Measurements from ENCODE around the gene BCAS1. TPM values are rescaled to one million over a fixed set of nuclear protein-coding genes. Genes with fewer than 3 reads are reported as not detected.

BCAS1 gene
- total RNA-seq, 1 donor from 2014 or later = 67.2 TPM

DNA sequence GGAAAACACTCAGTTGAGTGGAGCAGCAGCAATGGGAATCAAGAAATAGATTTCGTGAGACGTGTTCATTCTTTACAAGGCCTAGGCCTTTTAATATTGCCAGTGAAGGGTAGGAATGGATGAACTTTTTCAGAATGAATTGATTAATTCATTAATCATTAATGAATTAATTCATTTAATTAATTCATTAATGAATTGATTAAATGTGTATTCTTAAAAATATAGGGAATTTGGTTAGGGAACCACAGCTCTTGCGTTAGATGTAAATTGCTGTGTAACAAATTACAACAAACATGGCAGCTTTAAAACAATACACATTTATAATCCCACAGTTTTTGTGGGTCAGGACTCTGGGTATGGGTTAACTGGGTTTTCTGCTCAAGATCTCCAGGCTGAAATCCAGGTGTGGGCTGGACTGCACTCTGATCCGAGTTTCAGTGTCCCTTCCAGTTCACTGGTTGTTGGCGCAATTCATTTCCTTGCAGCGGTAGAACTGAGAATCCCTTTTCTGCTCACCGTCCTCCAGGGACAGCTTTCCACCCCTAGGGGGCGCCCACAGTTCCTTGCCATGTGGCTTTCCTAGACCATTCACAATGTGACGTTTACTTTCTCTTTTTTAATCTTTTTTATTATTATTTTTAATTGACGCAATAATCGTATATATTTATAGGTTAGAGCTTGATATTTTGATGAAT is 32.8 kb upstream of the BCAS1 start:
- peak; percentile 59 for DNase-seq (ENCODE audit: low spot score)

DNA sequence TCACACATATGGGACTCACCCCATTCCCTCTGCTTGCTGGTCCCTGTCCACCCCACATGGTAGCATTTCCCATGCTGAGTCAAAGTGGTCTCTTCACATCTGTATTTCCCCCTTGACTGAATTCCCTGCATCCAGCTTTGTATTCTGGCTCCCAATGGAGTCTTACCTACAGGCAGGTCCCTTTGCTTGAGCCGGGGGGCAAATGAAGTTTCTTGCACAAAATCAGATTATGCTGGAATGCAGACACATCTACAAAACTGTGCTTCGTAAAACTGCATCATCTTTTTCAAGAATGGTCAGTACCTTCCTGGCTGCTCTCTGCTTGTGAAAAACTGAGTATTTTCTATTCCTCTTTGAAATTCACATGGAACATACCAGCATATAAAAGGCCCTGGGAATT is 32.1 kb upstream of the BCAS1 start:
- DNase-seq (ENCODE audit: low spot score) = no peak

DNA sequence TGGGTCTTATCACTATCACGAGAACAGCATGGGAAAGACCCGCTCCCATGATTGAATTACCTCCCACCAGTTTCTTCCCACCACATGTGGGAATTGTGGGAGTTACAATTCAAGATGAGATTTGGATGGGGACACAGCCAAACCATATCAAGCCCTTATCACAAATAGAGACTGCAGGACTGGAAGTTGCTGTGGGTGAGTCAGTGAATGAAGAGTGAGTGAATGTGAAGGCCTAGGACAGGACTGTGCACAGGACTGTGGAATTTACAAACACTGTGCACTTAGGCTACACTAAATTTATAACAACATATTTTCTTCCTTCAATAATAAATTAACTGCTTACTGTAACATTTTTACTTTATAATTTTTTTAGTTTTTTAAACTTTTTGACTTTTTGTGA is 30.2 kb upstream of the BCAS1 start:
- no peak for DNase-seq (ENCODE audit: low spot score)

DNA sequence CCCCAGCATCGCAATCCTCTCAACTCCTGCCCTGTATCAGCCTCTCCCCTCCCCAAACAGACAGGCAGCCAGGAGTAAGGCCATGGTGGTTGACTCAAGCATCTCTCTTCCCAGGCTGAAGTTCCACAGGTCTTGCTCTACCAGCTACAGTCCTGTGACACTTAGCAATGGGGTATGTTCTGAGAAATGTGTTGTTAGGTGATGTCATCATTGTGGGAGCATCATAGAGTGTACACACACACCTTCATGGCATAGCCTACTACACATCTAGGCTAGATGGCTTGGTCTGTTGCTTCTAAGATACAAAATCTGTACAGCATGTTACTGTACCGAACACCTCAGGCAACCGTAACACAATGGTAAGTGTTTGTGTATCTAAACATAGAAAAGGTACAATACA is 29.5 kb upstream of the BCAS1 start:
- DNase-seq (ENCODE audit: low spot score) = no peak

DNA sequence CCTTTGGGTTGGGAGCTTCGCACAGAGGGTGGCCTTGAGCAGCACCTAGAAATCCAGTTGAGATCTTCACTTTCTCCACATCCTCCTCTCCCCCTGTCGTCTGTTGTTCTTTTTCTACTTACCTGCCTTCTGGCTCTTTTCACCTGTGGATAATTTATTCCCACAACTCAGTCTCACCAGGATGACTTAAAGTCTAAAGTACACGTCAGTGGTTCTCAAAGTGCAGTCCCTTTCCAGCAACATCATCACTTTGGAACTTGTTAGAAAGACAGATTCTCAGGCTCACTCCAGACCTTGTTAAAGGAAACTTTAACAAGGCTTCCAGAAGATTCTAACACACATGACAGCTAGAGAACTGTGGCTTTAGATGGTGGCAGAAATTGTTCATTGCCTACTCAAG is 27.7 kb upstream of the BCAS1 start:
- no peak for DNase-seq (ENCODE audit: low spot score)

DNA sequence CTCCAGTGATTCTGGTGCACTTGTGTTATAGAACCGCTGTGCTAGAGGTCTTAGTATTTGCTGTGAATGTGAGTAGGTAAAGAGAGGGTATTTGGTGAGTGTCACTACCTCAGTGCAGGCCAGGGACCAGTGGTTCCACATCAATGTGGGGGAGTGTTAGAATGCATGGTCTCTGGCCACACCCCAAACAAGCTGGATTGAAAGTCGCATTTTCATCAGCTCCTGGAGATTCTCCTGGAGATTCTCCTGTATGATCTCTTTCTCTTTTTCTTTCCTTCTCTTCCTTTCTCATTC is 26.8 kb upstream of the BCAS1 start:
- DNase-seq (ENCODE audit: low spot score) = no peak

DNA sequence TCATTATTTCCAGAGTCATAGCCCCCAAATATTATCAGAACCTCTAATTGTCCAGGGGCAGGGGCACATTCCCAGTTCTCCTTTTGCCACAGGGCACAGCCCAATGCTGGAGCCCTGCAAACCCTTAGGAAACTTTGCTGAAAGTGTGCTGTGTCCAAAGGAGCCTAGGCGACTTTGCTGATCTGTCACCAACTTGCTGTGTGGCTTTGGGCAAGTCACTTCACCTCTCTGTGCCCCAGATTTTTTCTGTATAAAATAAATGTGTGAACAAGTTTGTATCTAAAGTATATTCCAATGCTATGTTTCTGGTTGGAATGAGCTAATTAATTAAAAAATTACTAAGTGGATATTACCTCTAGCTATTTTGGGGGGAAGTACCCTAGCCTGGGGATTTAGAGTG is 25.4 kb upstream of the BCAS1 start:
- no peak for DNase-seq (ENCODE audit: low spot score)

DNA sequence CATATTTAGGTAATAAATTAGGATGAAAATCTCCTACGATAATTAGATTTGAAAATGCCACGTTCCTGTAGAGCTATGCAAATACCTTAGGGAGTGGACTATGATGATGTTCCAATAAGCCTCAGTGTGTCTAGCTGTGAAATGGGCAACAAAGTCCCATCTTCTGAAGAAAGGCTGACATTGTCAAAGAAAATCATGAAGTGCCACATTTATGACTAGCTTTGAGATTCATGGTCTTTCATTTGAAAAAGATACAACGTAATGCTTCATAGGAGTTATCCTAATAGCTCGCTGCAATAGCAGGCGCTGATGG is 23.8 kb upstream of the BCAS1 start:
- DNase-seq (ENCODE audit: low spot score) = no peak

DNA sequence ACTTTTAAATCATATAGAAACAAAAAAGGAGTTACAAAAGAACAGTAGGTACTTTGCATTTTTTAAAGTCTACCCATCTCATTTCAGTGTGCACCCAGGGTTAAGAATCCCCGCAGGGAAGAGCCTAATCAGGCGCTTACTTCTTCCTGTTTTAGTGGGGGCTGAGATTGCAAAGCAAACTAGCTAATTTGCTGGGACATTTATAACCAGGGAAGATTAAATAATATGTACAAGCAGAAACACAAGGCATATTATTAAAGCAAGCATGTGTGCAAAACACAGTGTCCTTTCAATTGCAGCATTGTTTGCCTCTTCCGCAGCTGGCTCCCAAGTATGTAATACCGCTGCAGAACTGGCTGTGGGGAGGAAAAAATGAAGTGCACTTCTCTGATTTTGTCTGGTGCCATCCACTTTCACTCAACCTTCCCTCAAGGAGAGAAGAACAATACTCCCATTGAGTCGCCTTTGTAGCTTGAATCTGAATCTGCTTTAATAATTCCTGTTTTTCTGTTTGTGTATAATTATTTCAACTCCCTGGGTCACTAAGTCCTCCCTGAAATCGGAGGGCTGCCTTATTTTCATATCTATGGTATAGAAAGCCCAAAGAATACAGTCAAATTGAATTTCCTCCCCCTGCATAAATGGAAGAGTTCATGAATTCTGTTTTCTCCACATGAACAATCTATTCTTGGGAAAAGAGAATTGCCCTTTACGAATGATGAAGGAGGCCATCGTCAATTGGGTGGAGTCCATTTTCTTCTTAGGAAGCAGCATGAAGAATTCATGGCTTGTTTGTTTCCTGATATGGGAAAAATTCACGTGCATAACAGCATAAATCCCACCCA is 23.3 kb upstream of the BCAS1 start:
- no peak for DNase-seq (ENCODE audit: low spot score)

DNA sequence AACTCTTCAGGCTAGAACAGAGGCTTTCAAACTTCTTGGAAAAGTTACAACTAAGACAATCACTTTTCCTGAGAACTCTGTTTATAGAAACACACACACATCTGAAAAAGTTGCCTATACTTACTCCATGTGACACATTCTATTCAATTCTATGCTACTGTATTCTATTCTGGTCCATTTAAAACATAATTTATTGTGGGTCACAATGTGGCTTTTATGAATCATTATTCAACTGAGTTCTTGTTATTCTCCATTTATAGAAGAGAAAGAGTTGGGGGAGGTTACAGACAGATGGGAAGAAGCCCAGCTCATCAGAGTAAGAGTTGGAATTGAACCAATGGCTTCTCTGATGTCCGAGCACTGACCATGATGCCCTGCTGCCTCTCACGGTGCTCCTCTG is 21.6 kb upstream of the BCAS1 start:
- no peak for DNase-seq (ENCODE audit: low spot score)

DNA sequence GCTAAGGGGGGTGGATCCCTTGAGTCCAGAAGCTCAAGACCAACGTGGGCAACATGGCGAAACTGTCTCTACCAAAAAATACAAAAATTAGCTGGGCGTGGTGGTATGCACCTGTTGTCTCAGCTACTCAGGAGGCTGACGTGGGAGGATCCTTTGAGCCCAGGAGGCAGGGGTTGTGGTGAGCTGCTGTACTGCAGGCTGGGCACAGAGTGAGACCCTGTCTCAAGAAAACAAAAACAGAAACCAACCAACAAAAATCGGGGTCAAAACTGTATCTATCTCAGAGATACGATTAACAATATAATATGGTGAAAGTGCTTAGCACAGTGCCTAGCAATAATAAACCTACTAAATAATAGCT is 20.7 kb upstream of the BCAS1 start:
- no peak for DNase-seq (ENCODE audit: low spot score)

DNA sequence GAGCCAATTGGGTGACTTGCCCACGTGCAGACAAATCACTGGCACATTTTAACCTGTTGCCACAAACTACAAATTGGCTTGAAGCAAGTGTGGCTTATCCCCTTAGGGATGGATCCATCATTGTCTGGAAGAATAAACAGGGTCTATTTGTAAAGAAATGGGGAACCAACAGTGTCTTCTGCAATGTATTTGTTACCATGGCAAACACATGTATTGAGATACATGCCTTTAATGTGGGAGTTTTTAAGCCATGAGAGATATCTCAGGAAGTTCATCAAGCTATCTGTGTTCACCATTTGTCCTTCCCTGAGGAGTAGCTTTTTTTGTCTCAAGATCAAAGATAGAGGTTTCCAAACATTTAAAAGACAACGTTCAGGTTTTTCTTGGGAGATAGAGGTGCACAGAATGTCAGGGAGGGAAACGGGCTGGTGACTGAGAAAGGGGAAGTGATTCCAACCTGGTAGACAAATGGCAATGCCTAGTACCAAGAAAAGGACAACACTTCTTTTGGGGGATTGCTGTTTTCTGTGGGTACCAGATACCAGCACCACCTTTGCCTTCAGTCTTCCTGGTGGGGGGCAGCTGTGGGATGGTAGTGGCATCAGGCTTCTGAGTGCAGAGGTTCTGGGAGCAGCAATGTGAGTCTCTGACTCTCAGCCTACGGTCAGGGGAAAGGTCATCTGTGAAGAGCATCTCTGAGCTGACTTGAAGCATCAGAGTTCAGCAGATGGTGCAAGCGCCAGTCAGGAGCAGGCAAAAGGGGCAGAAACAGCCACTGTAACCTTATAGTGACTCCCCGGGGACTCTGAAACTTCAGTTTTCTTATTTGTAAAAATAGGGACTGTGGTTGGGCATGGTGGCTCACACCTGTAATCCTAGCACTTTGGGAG is 20.1 kb upstream of the BCAS1 start:
- no peak for DNase-seq (ENCODE audit: low spot score)

DNA sequence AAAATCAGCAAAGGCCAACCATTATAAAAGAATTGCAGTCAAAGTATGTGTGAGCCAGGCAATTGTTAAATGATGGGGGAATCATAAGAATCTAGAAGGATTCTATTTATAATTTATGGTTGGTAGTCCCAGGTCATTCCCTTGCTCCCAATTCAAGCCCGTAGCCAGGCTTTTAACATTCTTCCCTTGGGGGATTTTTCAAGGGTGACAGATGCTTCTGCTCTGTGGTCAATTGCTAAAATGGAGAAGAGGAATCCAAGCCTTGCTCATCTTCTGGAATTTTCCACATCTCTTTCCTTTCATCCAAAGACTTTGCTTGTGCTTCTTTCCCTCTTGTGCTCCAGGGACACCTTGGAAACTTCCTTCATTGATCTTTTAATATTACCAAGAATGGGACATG is 18.0 kb upstream of the BCAS1 start:
- DNase-seq (ENCODE audit: low spot score) = no peak

DNA sequence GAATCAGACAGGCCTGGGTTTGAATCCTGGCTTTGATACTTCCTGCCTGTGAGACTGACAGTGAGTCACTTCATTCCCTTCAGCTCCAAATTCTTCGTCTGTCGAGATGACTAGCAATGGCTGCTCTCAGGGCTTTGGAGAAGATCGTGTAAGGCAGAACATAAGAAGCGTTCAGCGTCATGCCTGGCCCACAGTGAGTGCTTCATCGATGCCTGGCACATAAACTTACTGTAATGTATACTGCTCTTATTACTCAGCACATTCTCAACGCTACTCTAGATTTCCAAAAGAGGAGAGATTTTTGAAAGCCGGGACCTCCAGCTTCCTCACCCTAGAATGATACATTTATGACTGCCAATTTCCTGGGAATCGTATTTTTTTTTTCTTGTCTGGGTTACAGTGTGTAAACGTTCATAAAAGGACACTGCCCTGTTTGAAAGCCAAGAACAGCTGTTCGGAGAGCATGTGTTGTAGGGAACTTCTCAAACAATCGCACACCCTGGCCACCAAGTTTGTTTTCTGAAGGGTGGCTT is 16.2 kb upstream of the BCAS1 start:
- no peak for DNase-seq (ENCODE audit: low spot score)

DNA sequence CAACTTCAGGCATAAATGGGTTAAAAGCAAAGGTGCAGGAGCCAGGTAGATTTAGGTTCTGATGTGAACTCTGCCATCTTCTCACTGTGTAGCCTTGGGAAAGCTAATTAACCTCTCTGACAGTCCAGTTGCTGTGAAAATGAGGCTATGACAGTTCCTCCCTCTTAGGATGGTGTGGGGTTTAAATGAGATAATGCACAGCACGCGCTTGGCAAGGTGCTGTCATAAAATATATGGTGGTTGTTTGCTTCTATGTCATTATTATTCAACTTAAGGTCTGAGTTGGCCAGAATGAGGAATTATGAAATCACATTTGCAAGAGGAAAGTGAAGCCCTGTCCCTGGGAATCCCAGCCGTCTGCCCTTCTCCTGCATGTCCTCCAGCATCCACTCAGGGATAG is 15.5 kb upstream of the BCAS1 start:
- DNase-seq (ENCODE audit: low spot score) = no peak

DNA sequence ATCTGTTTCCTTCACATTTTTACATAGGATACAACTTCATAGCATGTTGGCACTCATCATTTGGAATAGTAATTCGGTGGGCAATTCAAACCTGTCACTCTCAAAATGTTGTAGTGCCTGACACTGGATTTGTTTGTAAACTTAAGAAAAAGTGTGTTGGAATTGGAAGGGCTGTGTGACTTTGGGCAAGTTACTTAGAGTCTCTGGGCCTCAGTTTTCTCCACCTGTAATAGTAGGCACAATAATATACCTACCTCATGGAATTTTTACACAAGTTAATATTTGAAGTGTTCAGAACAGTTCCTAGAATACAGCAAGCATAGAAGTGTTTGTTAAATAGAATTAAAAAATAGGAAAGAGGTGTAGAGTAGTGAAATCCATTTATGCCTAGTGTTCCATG is 15.0 kb upstream of the BCAS1 start:
- no peak for DNase-seq (ENCODE audit: low spot score)

DNA sequence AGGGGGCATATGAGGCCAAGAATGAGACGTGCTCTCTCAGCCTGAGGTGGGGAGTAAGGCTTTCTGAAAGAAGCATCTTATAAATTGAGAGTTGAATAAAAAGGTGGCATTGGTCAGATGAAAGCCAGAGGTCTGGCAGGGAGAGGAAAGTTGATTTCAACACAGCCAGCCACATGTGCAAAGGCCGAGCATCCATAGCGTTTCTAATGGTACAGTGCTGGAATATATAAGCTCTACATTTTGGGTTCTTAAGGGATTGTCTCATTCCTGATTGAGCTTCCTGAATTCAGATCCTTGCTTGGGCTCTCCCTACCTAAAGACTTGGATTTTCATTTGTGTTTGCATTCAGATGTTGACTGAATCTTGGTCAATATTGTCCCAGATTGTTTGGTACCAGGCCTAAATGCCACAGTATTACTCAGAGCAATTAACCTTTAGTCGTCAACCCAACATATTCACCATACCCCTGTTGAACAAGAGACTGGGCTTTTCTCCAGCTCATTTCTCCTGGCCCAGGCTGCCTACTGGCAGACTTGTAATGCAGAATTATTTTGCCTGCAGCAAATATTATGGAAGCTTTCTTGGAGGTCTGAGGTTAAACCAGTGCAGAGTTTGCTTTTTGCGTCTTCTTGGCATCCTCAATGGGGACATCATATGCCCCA is 14.5 kb upstream of the BCAS1 start:
- no peak for DNase-seq (ENCODE audit: low spot score)

DNA sequence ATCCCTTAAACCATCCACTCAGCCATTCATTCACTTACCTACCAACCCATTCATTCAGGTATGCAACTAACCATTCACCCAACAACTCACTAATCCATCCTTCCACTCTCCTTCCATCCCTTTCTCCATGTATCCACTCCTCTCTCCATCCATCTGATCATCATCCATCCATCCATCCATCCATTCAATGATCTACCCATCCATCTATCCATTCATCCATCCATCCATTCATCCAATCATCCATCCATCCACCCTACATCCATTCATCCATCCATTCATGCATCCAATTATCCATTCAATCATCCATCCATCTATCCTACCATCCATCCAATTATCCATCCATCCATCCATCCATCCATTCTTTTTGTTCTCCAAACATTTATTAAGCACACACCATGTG is 13.8 kb upstream of the BCAS1 start:
- DNase-seq (ENCODE audit: low spot score) = no peak

DNA sequence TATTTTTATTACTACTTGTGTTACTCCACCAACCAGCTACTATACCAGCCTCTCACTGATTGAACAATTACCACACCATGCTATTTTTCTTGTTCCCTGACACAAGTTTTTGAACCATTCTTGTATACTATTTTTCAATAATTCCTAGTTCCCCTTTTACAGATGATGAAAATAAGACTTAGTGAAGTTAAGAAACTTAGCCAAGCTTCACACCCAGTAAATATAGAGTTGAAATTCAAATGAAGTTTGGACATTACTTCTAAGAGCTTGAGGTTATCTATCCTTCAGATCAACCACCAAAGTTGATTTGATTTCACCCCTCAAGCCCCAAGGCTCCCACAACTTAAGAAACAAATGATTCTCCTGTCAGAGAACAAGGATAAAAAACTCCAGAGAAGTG is 13.1 kb upstream of the BCAS1 start:
- DNase-seq (ENCODE audit: low spot score) = no peak

DNA sequence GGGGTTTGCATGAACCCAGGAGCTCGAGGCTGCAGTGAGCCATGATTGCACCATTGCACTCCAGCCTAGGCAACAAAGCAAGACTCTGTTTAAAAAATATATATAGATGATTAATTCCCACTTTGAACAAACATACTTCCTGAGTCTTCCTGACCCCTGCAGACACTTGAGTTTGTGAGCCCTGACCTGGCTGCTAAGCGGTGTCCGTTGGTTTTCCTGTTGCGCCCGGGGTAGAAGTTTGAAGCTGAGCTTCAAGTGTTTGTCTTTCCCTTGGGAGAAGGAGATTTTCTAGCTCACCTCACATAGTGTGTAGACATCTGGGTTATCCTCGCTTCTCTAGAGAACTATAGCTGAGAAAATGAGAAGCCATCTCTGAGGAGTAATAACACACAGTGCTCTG is 11.7 kb upstream of the BCAS1 start:
- no peak for DNase-seq (ENCODE audit: low spot score)

DNA sequence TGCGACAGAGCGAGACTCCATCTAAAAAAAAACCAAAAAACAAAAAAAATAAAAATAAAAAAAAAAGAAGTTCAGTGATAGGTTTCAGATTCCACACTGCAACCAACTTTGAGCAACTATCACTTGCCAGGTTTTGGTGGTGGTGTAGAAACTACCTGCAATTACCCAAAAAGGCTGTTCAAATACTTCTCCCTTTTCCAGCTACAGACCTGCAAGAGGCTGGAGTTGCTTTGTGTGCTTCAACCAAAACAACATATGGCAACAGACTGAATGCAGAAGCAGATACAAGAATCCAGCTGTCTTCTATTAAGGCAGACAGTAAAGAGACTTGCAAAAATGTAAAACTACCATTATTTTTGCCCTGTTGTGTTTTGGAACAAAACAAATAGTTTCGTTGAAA is 9.3 kb upstream of the BCAS1 start:
- no peak for DNase-seq (ENCODE audit: low spot score)

DNA sequence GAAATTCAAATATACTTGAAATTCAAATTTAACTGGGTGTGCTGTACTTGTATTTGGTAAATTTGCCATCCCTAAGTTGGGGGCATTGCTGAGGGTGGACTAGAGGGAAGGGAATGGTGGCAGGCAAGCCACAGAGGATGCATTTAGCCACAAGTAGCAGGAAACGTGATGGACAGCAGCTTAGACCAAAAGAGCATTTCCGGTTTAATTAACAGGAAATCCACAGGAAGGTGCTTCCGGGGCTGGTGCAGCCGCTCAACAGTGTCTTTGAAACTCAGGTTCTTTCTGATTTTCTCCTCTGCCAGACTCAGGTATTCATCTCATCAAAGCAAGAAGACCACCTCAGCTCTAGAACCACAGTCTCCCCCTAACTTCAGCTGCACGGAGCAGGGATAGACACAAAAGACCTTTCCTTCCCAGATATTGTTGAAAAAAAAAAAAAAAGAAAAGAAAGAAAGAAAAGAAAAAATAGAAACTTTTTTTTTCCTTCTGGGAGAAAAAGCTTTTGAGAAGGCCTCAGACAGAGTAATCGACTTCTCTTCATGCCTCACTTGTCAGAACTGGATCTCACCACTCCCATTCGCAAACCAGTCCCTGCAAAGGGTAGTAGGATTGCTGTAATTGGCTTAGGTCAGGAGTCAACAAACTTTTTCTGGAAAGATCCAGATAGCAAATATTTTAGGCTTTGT is 8.0 kb upstream of the BCAS1 start:
- no peak for DNase-seq (ENCODE audit: low spot score)
